GM12872 (cell line): ENCODE measurements around the gene ANKRD23.

Experiments
- CTCF ChIP-seq: IDR thresholded peaks from 3 replicates; pipeline ENCODE4 v1.5.1; 2011; ENCODE audit warnings: low read depth, mild to moderate bottlenecking, low read length, moderate library complexity; ENCODE audit not compliant: insufficient read depth

The ANKRD23 gene

GRCh38 chr2:96856776-96857666 lies 13.2 kb upstream of the ANKRD23 start:
- no peak for TF ChIP-seq CTCF

- no peak for TF ChIP-seq CTCF
Measured at GRCh38 chr2:96853321-96853720, 9.5 kb upstream of the ANKRD23 start.

GRCh38 chr2:96852667-96853066 lies 8.8 kb upstream of the ANKRD23 start:
- TF ChIP-seq CTCF: no peak

- no peak for TF ChIP-seq CTCF
Measured at GRCh38 chr2:96848264-96848663, 4.4 kb upstream of the ANKRD23 start.

- no peak for TF ChIP-seq CTCF
Measured at GRCh38 chr2:96847586-96847985, 3.8 kb upstream of the ANKRD23 start.

GRCh38 chr2:96846825-96847224 lies 3.0 kb upstream of the ANKRD23 start:
- no peak for TF ChIP-seq CTCF

- no peak for TF ChIP-seq CTCF
Measured at GRCh38 chr2:96844405-96844808, 586 bp upstream of the ANKRD23 start.
